K562 (cell line): ENCODE data around the gene CACNG7. TPM values are rescaled to one million over a fixed set of nuclear protein-coding genes. Genes with fewer than 3 reads are reported as not detected.
A peak's percentile ranks its signal among the peaks of the same experiment; 100 is the strongest.

ENCODE experiments used
- ATAC-seq: fragments of 200-7000 bp; cut with Tn5 transposase; 3 replicates; pipeline ENCODE4 v1.9.1; 2020; ENCODE audit warnings: moderate library complexity
- BruUV-seq: library from RNA; stranded (reverse); fragments of 400-500 nt; replicated peaks from 2 replicates; lab custom pipeline; 2021; lab: Mats Ljungman, UMichigan
- CTCF ChIA-PET: fragments of 300-600 bp; formaldehyde crosslinking; extraction: SDS; loops from one replicate; lab custom pipeline; 2021; ENCODE audit warnings: low intra/inter-chr PET ratio; lab: Yijun Ruan, JAX
- POLR2A ChIA-PET: fragments of 300-600, 350-650 bp; sonication (Branson Sonifier 250); formaldehyde crosslinking; extraction: SDS; loops from one replicate; lab custom pipeline; 2021; ENCODE audit warnings: antibody characterized with exemption, inconsistent platforms; lab: Yijun Ruan, JAX
- DNase-seq, 4 experiments: peaks; one replicate each; pipeline versions ENCODE4 v3.0.0 to v3.0.0-alpha.2; 2011 to 2018; ENCODE audit warnings: low spot score in 3 of 4, mixed read lengths in 3 of 4; ENCODE audit errors: extremely low read depth in 1 of 4
- FAIRE-seq: peaks from 2 replicates; lab custom pipeline; 2011; peaks lifted over from hg19 to GRCh38; lab: Jason Lieb, UNC
- H2AFZ ChIP-seq: 2 replicates; pipeline ENCODE4 v1.6.0; 2011; ENCODE audit warnings: low read depth, low read length, control low read depth, inconsistent platforms
- H3K27ac ChIP-seq: fragments of 200-600 bp; 3 replicates; pipeline ENCODE4 v1.8.0; 2011; ENCODE audit warnings: low read depth, mild to moderate bottlenecking, control low read depth, inconsistent platforms, low read length, moderate library complexity, mixed read lengths; ENCODE audit errors: extremely low read depth
- H3K27me3 ChIP-seq, 2 experiments: fragments of 300-600 bp in 1 of 2; 2 replicates in 1 of 2; 3 replicates in 1 of 2; pipeline versions ENCODE4 v1.6.0 to v1.8.0; 2011; ENCODE audit warnings: inconsistent platforms in 2 of 2, low read length in 2 of 2, mild to moderate bottlenecking in 1 of 2, mixed read lengths in 1 of 2, moderate library complexity in 1 of 2; ENCODE audit not compliant: control insufficient read depth in 2 of 2, insufficient read depth in 2 of 2
- H3K36me3 ChIP-seq: fragments of 300-600 bp; 3 replicates; pipeline ENCODE4 v1.8.0; 2011; ENCODE audit warnings: mild to moderate bottlenecking, low read length, inconsistent platforms; ENCODE audit not compliant: control insufficient read depth, insufficient read depth
- H3K4me1 ChIP-seq, 2 experiments: fragments of 200-600 bp in 1 of 2; replicated peaks in 1 of 2; 2 replicates in 1 of 2; 3 replicates in 1 of 2; pipeline versions ENCODE4 v1.5.1 to v1.8.0; 2011; ENCODE audit warnings: inconsistent platforms in 2 of 2, low read length in 2 of 2, mild to moderate bottlenecking in 1 of 2, mixed read lengths in 1 of 2, moderate library complexity in 1 of 2; ENCODE audit not compliant: control insufficient read depth in 2 of 2, insufficient read depth in 2 of 2
- H3K4me2 ChIP-seq: 2 replicates; pipeline ENCODE4 v1.6.1; 2011; ENCODE audit warnings: low read length, control low read depth, inconsistent platforms, mixed read lengths; ENCODE audit not compliant: insufficient read depth
- H3K4me3 ChIP-seq: fragments of 200-600 bp; sonication (generic), shearing (Covaris generic); 2 replicates; pipeline ENCODE4 v1.5.1; 2016; ENCODE audit warnings: control low read depth, inconsistent platforms
- H3K79me2 ChIP-seq: fragments of 200-600 bp; 3 replicates; pipeline ENCODE4 v1.8.0; 2011; ENCODE audit warnings: low read length, inconsistent platforms; ENCODE audit not compliant: control insufficient read depth, insufficient read depth
- H3K9ac ChIP-seq, 2 experiments: 2 replicates each; pipeline versions ENCODE4 v1.6.0 to v1.6.1; 2011; ENCODE audit warnings: low read depth in 2 of 2, low read length in 2 of 2, control low read depth in 1 of 2, inconsistent platforms in 1 of 2, mild to moderate bottlenecking in 1 of 2, mixed read lengths in 1 of 2; ENCODE audit not compliant: insufficient read depth in 1 of 2
- H3K9me1 ChIP-seq: one replicate; pipeline ENCODE4 v1.6.0; 2011; ENCODE audit warnings: inconsistent platforms, mild to moderate bottlenecking, low read length, moderate library complexity; ENCODE audit not compliant: control insufficient read depth, insufficient read depth
- H3K9me3 ChIP-seq: replicated peaks from 2 replicates; pipeline ENCODE4 v1.5.1; 2011; ENCODE audit warnings: low read depth, low read length, inconsistent platforms; ENCODE audit not compliant: control insufficient read depth, insufficient read depth
- H4K20me1 ChIP-seq: replicated peaks from 2 replicates; pipeline ENCODE4 v1.6.1; 2011; ENCODE audit warnings: low read length, inconsistent platforms, mixed read lengths; ENCODE audit not compliant: control insufficient read depth, insufficient read depth
- CCNT2 ChIP-seq: IDR thresholded peaks from 2 replicates; pipeline ENCODE4 v1.6.1; 2011; ENCODE audit warnings: borderline replicate concordance, low read depth, mild to moderate bottlenecking, moderate library complexity, mixed read lengths, low read length; ENCODE audit not compliant: insufficient read length; ENCODE audit errors: extremely low read depth
- CTBP1 ChIP-seq: fragments of 450-650 bp; IDR thresholded peaks from 2 replicates; pipeline ENCODE4 v1.6.1; 2016; ENCODE audit warnings: borderline replicate concordance
- HNRNPL ChIP-seq: fragments of 200-400 bp; formaldehyde crosslinking; IDR thresholded peaks from 2 replicates; pipeline ENCODE4 v1.6.1; 2017; ENCODE audit warnings: low read depth, mild to moderate bottlenecking, low read length
- MAX ChIP-seq: sonication (generic); formaldehyde crosslinking; IDR thresholded peaks from 2 replicates; pipeline ENCODE4 v1.9.0; 2022; ENCODE audit warnings: mild to moderate bottlenecking, missing genetic modification reagents
- MBD2 ChIP-seq: sonication (generic); IDR thresholded peaks from 2 replicates; pipeline ENCODE4 v1.6.1; 2016; ENCODE audit warnings: low read depth, borderline replicate concordance
- MNT ChIP-seq, 2 experiments: fragments of 450-650 bp; conservative IDR thresholded peaks; 2 replicates each; pipeline ENCODE4 v1.6.1; 2017; ENCODE audit warnings: mild to moderate bottlenecking in 2 of 2, moderate library complexity in 2 of 2
- PHF21A ChIP-seq: fragments of 450-650 bp; IDR thresholded peaks from 2 replicates; pipeline ENCODE4 v1.6.1; 2017; ENCODE audit warnings: low read depth, borderline replicate concordance
- RAD21 ChIP-seq, 2 experiments: fragments of 250-450 bp in 1 of 2; fragments of 450-650 bp in 1 of 2; sonication (Bioruptor Pico) in 1 of 2; formaldehyde crosslinking in 1 of 2; IDR thresholded peaks in 1 of 2; conservative IDR thresholded peaks in 1 of 2; 2 replicates each; pipeline versions ENCODE4 v1.4.0 to v1.8.0; 2020 to 2022; ENCODE audit warnings: mild to moderate bottlenecking in 2 of 2, moderate library complexity in 1 of 2
- RBFOX2 ChIP-seq: fragments of 200-400 bp; formaldehyde crosslinking; IDR thresholded peaks from 2 replicates; pipeline ENCODE4 v1.6.1; 2017; ENCODE audit warnings: low read depth, mild to moderate bottlenecking, low read length, moderate library complexity
- U2AF1 ChIP-seq: fragments of 200-400 bp; formaldehyde crosslinking; optimal IDR thresholded peaks from 2 replicates; pipeline ENCODE3; 2017; ENCODE audit warnings: mild to moderate bottlenecking, low read depth, low read length, moderate library complexity
- USF1 ChIP-seq: sonication (generic); formaldehyde crosslinking; IDR thresholded peaks from 2 replicates; pipeline ENCODE4 v1.9.0; 2022; ENCODE audit warnings: mild to moderate bottlenecking, missing genetic modification reagents
- VEZF1 ChIP-seq: fragments of 200-800 bp; sonication (Bioruptor generic); IDR thresholded peaks from 2 replicates; pipeline ENCODE4 v1.6.1; 2017; ENCODE audit warnings: missing genetic modification characterization, missing compliant biosample characterization
- ZNF740 ChIP-seq, 3 experiments: fragments of 200-800 bp in 1 of 3; sonication (Bioruptor generic) in 1 of 3; sonication (generic) in 1 of 3; formaldehyde crosslinking in 1 of 3; IDR thresholded peaks; 2 replicates each; pipeline versions ENCODE4 v1.6.1 to v1.8.0; 2016 to 2022; ENCODE audit warnings: mild to moderate bottlenecking in 2 of 3, missing compliant biosample characterization in 2 of 3, missing genetic modification characterization in 2 of 3, missing genetic modification reagents in 1 of 3
- WGBS: fragments of 100-300 bp; shearing (Covaris generic); methylation state at CpG from one replicate; pipeline ENCODE4 v1.1.6; 2016; ENCODE audit warnings: low coverage, mixed read lengths; ENCODE audit not compliant: insufficient coverage; ENCODE audit errors: missing lambda C conversion rate; 5-methylcytosine and 5-hydroxymethylcytosine counted together
- in situ Hi-C: fragments of 300-500 bp; cut with MboI; formaldehyde crosslinking; loops from 4 replicates; pipeline ENCODE4 v1.15.0; 2018; ENCODE audit warnings: inconsistent platforms, mixed read lengths
- intact Hi-C: fragments of 100-400 bp; cut with micrococcal nuclease; formaldehyde crosslinking; loops from 2 replicates; pipeline ENCODE4 v1.14.2; 2022
- polyA plus RNA-seq, 8 experiments: library from polyadenylated mRNA; depleted of rRNA in 4 of 8; stranded (reverse) in 5 of 8; unstranded in 3 of 8; fragments of >200 nt; fragmentation: Nextera tagmentation in 2 of 8; fragmentation: Illumina TruSeq in 1 of 8; extraction: Ambion mirVana in 2 of 8; extraction: Trizol in 1 of 8; gene quantifications; 2 replicates each; pipeline versions ENCODE4 v1.2.1 to v1.2.3, GENCODE V29; 2011 to 2014; ENCODE audit warnings: inconsistent platforms in 1 of 8, missing spikeins in 1 of 8
- total RNA-seq, 7 experiments: library from RNA; depleted of rRNA in 6 of 7; stranded (reverse); fragments of >200 nt in 6 of 7; fragmentation: Illumina TruSeq in 2 of 7; extraction: Trizol in 2 of 7; gene quantifications; 2 replicates each; pipeline versions ENCODE4 v1.2.1 to v1.2.3, GENCODE V29; 2011 to 2021; ENCODE audit warnings: low replicate concordance in 1 of 7

The CACNG7 gene
- total and polyA plus RNA-seq, 9 of the 15 experiments (the other 6 are each of a cell fraction or from before 2014, with no cell fraction given), result not detected

GRCh38 chr19:53881482-53882390 is 27.3 kb upstream of the CACNG7 start, which contains the start of gene PRKCG:
Gene PRKCG (plus strand): TSS chr19:53882197. CDS start chr19:53882495, 298 bp downstream.
- ChIA-PET CTCF (interaction anchor here (1.6 kb wide), 1 partner anchor 39 kb away, joined by 7 read pairs; no protein-coding TSS in a partner anchor), POLR2A (interaction anchor here (0.6 to 1.0 kb wide), 2 partner anchors 8 to 135 kb away, joined by 3 read pairs; no protein-coding TSS in a partner anchor)
- Histone ChIP-seq H3K9ac (peak within 1 kb of the TSS in 1 of 2 experiments; percentile 73; a peak in 1 of 4 replicates), H3K9me1 (no peaks in the 10 kb centered on the region), H2AFZ (peak within 1 kb of the TSS; percentile 73), H3K4me3 (peak within 1 kb of the TSS; percentile 34), H3K4me2 (peak within 1 kb of the TSS; percentile 67), H3K36me3 (no peaks in the 10 kb centered on the region), H3K9me3 (no peaks in the 10 kb centered on the region), H3K4me1 (peaks cover 0 to 36% of the 10 kb centered on the region in 2 experiments; a peak in 3 of 5 replicates), H3K79me2 (no peaks in the 10 kb centered on the region), H3K27me3 (peaks cover 15 to 17% of the 10 kb centered on the region in 2 experiments; a peak in 4 of 5 replicates), H4K20me1 (no peaks in the 10 kb centered on the region), H3K27ac (no peak within 1 kb of the TSS)
- in situ Hi-C loops, result no loop called here
- ATAC-seq (peak; percentile 63), FAIRE-seq (no peak), DNase-seq (peak; percentile 61 to 68 (median 66))
- BruUV-seq, result no TSS peak
- intact Hi-C loops, result no loop called here
- 2% methylated on average over 28 of the region's 49 CpGs for WGBS
- TF ChIP-seq MAX (CRISPR knock-in tag), result peak; percentile 45
- TF ChIP-seq PHF21A, result no peak
- TF ChIP-seq MBD2, result no peak
- TF ChIP-seq CCNT2, result peak; percentile 52
- TF ChIP-seq VEZF1 (CRISPR knock-in tag), result peak; percentile 59
- TF ChIP-seq CTBP1, result peak; percentile 41; the same call in 1 of the 2 replicates
- TF ChIP-seq RAD21 (CRISPR knock-in tag; conservative IDR thresholded peaks at IDR 0.05 in 1 of 2, IDR thresholded peaks at IDR 0.05 in 1 of 2), result peak; percentile 40
- TF ChIP-seq USF1 (CRISPR knock-in tag), result peak; percentile 38; the same call in 1 of the 2 replicates
- TF ChIP-seq MNT (conservative IDR thresholded peaks at IDR 0.05), result peak; percentile 55 to 68
- TF ChIP-seq RBFOX2, result 0 out of 2 replicates have a peak, but pooled peaks have one; percentile 29
- TF ChIP-seq HNRNPL, result peak; percentile 41; the same call in 1 of the 2 replicates
- peak; percentile 90 for TF ChIP-seq ZNF740 (CRISPR knock-in tag; IDR thresholded peaks at IDR 0.05)
- no peak; a peak in 2 of 4 replicates for TF ChIP-seq ZNF740 (tag; IDR thresholded peaks at IDR 0.05)
- TF ChIP-seq U2AF1, result no peak
